Smooth muscle cell (in vitro differentiated cells): ENCODE measurements around the gene ABR. TPM values are rescaled to one million over a fixed set of nuclear protein-coding genes. Genes with fewer than 3 reads are reported as not detected.

ENCODE experiments used
- DNase-seq: peaks from one replicate; lab custom pipeline; 2025; ENCODE audit not compliant: unreplicated experiment; lab: John Stamatoyannopoulos, UW
- H2AFZ ChIP-seq: fragments of 200-600 bp; sonication (generic); 2 replicates; pipeline ENCODE4 v1.6.0; 2016; ENCODE audit warnings: antibody characterized with exemption, low read depth, mild to moderate bottlenecking
- H3F3A ChIP-seq: fragments of 200-600 bp; sonication (generic); 2 replicates; pipeline ENCODE4 v1.6.0; 2017; ENCODE audit warnings: antibody characterized with exemption, low read depth
- H3K27ac ChIP-seq: fragments of 200-600 bp; sonication (generic); 2 replicates; pipeline ENCODE4 v1.5.1; 2016; ENCODE audit warnings: low read depth, mild to moderate bottlenecking
- H3K27me3 ChIP-seq: fragments of 200-600 bp; sonication (generic); 2 replicates; pipeline ENCODE4 v1.6.1; 2016; ENCODE audit warnings: low read depth, mild to moderate bottlenecking
- H3K36me3 ChIP-seq: fragments of 200-600 bp; sonication (generic); 2 replicates; pipeline ENCODE4 v1.5.1; 2016; ENCODE audit warnings: low read depth
- H3K4me1 ChIP-seq: fragments of 200-600 bp; sonication (generic); 2 replicates; pipeline ENCODE4 v1.5.1; 2016; ENCODE audit warnings: low read depth
- H3K4me2 ChIP-seq: fragments of 200-600 bp; sonication (generic); 2 replicates; pipeline ENCODE4 v1.6.0; 2016; ENCODE audit warnings: mild to moderate bottlenecking
- H3K4me3 ChIP-seq: fragments of 200-600 bp; sonication (generic); 2 replicates; pipeline ENCODE4 v1.5.1; 2016; ENCODE audit warnings: mild to moderate bottlenecking
- H3K79me2 ChIP-seq: fragments of 200-600 bp; sonication (generic); 2 replicates; pipeline ENCODE4 v1.6.0; 2016; ENCODE audit warnings: low read depth, mild to moderate bottlenecking
- H3K9ac ChIP-seq: fragments of 200-600 bp; sonication (generic); 2 replicates; pipeline ENCODE4 v1.6.0; 2016; ENCODE audit warnings: low read depth
- H3K9me3 ChIP-seq: fragments of 200-600 bp; sonication (generic); replicated peaks from 2 replicates; pipeline ENCODE4 v1.5.1; 2016; ENCODE audit warnings: low read depth
- H4K20me1 ChIP-seq: fragments of 200-600 bp; sonication (generic); 2 replicates; pipeline ENCODE4 v1.6.0; 2016; ENCODE audit warnings: low read depth
- CTCF ChIP-seq: fragments of 200-600 bp; sonication (generic); IDR thresholded peaks from 2 replicates; pipeline ENCODE4 v1.5.1; 2017; ENCODE audit warnings: borderline replicate concordance, mild to moderate bottlenecking, antibody characterized with exemption; ENCODE audit not compliant: insufficient read depth, poor library complexity, severe bottlenecking
- WGBS: methylation state at CpG from one replicate; pipeline ENCODE4 v1.1.7; 2016; ENCODE audit warnings: low lambda C conversion rate; 5-methylcytosine and 5-hydroxymethylcytosine counted together
- polyA plus RNA-seq: library from polyadenylated mRNA; unstranded; fragments of >200 nt; fragmentation: Nextera tagmentation; extraction: Ambion mirVana; gene quantifications from 2 replicates; pipeline ENCODE4 v1.2.1, GENCODE V29; 2016
- total RNA-seq: library from RNA; depleted of rRNA; stranded (reverse); fragments of >200 nt; gene quantifications from 2 replicates; pipeline ENCODE4 v1.2.3, GENCODE V29; 2014

ABR gene
- total and polyA plus RNA-seq, 2 experiments from 2014 or later = 16.1 to 29.1 TPM

- Histone ChIP-seq H4K20me1 (peaks cover 96% of the 10 kb centered on the region), H3K27me3 (no peaks in the 10 kb centered on the region), H3K4me3 (no peak overlapping the region), H3F3A (peaks cover 24% of the 10 kb centered on the region), H3K9me3 (no peaks in the 10 kb centered on the region), H3K9ac (no peak overlapping the region), H3K4me1 (peaks cover 27% of the 10 kb centered on the region), H3K36me3 (no peaks in the 10 kb centered on the region), H3K79me2 (peaks cover 79% of the 10 kb centered on the region), H3K27ac (no peak overlapping the region), H3K4me2 (no peak overlapping the region), H2AFZ (no peak overlapping the region)
- no peak for TF ChIP-seq CTCF
- DNase-seq = no peak
- WGBS = 77% methylated on average over 8 of the region's 8 CpGs
Observed at GRCh38 chr17:962166-962565, 217.6 kb downstream of the ABR start.

- H2AFZ ChIP-seq = no peak overlapping the region
- peaks cover 14% of the 10 kb centered on the region for H3K4me1 ChIP-seq
- DNase-seq = no peak
- H3F3A ChIP-seq = peaks cover 32% of the 10 kb centered on the region
- H3K4me3 ChIP-seq = no peak overlapping the region
- no peak overlapping the region for H3K4me2 ChIP-seq
- no peaks in the 10 kb centered on the region for H3K27me3 ChIP-seq
- WGBS = 78% methylated on average over 30 of the region's 31 CpGs
- TF ChIP-seq CTCF = no peak
- H4K20me1 ChIP-seq = peaks cover 96% of the 10 kb centered on the region
- peak overlapping the region; percentile 18 for H3K27ac ChIP-seq
- H3K79me2 ChIP-seq = peaks cover 90% of the 10 kb centered on the region
- H3K9me3 ChIP-seq = no peaks in the 10 kb centered on the region
- H3K36me3 ChIP-seq = no peaks in the 10 kb centered on the region
- no peak overlapping the region for H3K9ac ChIP-seq
Observed at GRCh38 chr17:958712-959451, 220.9 kb downstream of the ABR start.

GRCh38 chr17:957856-958421, 221.8 kb downstream of the ABR start:
- H3K27ac ChIP-seq = peak overlapping the region; percentile 18
- TF ChIP-seq CTCF = no peak
- no peak overlapping the region for H2AFZ ChIP-seq
- H4K20me1 ChIP-seq = peaks cover 96% of the 10 kb centered on the region
- H3F3A ChIP-seq = peaks cover 35% of the 10 kb centered on the region
- H3K36me3 ChIP-seq = no peaks in the 10 kb centered on the region
- WGBS = 38% methylated on average over 20 of the region's 20 CpGs
- no peaks in the 10 kb centered on the region for H3K27me3 ChIP-seq
- H3K4me1 ChIP-seq = peaks cover 8% of the 10 kb centered on the region
- peak overlapping the region; percentile 4 for H3K4me2 ChIP-seq
- no peak overlapping the region for H3K9ac ChIP-seq
- H3K79me2 ChIP-seq = peaks cover 81% of the 10 kb centered on the region
- no peaks in the 10 kb centered on the region for H3K9me3 ChIP-seq
- no peak for DNase-seq
- no peak overlapping the region for H3K4me3 ChIP-seq

GRCh38 chr17:956905-957304, 222.9 kb downstream of the ABR start:
- H2AFZ ChIP-seq = no peak overlapping the region
- H3K79me2 ChIP-seq = peaks cover 70% of the 10 kb centered on the region
- no peak overlapping the region for H3K9ac ChIP-seq
- no peaks in the 10 kb centered on the region for H3K4me1 ChIP-seq
- no peak overlapping the region for H3K4me3 ChIP-seq
- peaks cover 38% of the 10 kb centered on the region for H3F3A ChIP-seq
- no peaks in the 10 kb centered on the region for H3K36me3 ChIP-seq
- peak overlapping the region; percentile 19 for H3K27ac ChIP-seq
- 40% methylated on average over 8 of the region's 8 CpGs for WGBS
- H4K20me1 ChIP-seq = peaks cover 90% of the 10 kb centered on the region
- peak overlapping the region; percentile 8 for H3K4me2 ChIP-seq
- H3K9me3 ChIP-seq = no peaks in the 10 kb centered on the region
- no peak for TF ChIP-seq CTCF
- no peaks in the 10 kb centered on the region for H3K27me3 ChIP-seq
- no peak for DNase-seq
